ENCODE data around the gene NUDT16L1. TPM values are rescaled to one million over a fixed set of nuclear protein-coding genes. Genes with fewer than 3 reads are reported as not detected.

NUDT16L1 gene
- total and polyA plus RNA-seq, 2 of the 13 experiments (the other 11 are each of a cell fraction or from before 2014, with no cell fraction given), result 28.0 to 40.5 TPM

DNA sequence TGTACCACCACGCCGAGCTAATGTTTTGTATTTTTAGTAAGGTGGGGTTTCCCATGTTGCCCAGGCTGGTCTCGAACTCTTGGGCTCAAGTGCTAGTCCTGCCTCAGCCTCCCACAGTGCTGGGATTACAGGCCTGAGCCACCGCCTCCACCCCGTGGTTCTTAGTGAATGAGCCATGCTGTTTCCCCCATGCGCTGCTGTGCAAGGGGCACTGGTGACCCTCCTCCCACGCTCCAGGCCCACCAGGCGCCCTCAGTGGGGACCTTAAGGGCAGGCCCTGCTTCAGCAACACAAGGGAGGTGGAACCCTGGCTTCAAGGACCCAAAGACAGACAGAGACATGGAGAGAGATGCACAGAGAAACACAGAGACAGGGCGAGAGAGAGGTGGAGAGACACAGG lies 15.4 kb upstream of the NUDT16L1 start (continued):
- TF ChIP-seq SNAI1 (CRISPR knock-in tag; IDR thresholded peaks at IDR 0.05; ENCODE audit: borderline replicate concordance) (no peak), RFXANK (CRISPR knock-in tag; IDR thresholded peaks at IDR 0.05) (no peak)

DNA sequence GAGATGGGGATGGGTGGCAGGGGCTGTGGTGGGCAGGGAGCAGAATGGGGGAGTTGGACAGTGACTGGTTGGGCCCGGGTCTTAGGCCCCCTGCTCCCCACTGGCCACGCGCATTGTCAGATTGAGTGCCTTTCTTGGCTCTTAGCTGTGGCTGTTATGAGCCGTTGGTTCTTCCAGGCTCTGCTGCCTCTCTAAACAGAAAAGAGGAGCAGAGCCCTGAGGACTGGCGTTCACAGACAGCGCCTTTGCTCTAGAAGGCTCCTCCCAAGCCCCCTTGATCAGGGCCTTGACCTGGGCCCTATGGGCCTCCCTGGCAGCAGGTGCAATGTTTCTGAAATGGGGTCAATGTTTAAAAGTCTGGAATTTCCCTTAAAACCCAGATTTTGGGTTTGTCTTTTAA lies 14.8 kb upstream of the NUDT16L1 start:
- ATAC-seq (no peak), FAIRE-seq (no peak), DNase-seq (ENCODE audit: low spot score) (no peak)
- TF ChIP-seq NCOA1 (CRISPR knock-in tag; IDR thresholded peaks at IDR 0.05) (no peak), ZMYM3 (CRISPR knock-in tag; IDR thresholded peaks at IDR 0.05) (no peak)
- H3K4me1 ChIP-seq (ENCODE audit: insufficient read depth, low read length), result peaks cover 40% of the 10 kb centered on the region
- no peak overlapping the region for H3K9ac ChIP-seq (ENCODE audit: insufficient read depth, low read depth, low read length)
- POLR2A ChIA-PET, result no interaction called here
- H4K20me1 ChIP-seq (ENCODE audit: insufficient read depth, low read length), result no peaks in the 10 kb centered on the region
- no peak overlapping the region for H3K4me3 ChIP-seq (replicated peaks in 1 of 3; ENCODE audit: insufficient read depth in 1 of 3, low read depth in 2 of 3, low read length in 3 of 3)
- H3K79me2 ChIP-seq (ENCODE audit: insufficient read depth, low read length), result peaks cover 3% of the 10 kb centered on the region
- 91% methylated on average over 6 of the region's 6 CpGs for WGBS (ENCODE audit: low lambda C conversion rate)
- intact Hi-C loops (cut with micrococcal nuclease; ENCODE audit: unreplicated experiment) (no loop called here), in situ Hi-C loops (cut with HindIII; ENCODE audit: extremely low pct_ligation_motif_present, low pct_unique_long_range_greater_than_20kb) (no loop called here)
- H2AFZ ChIP-seq (ENCODE audit: low read length), result no peak overlapping the region
- no peaks in the 10 kb centered on the region for H3K9me3 ChIP-seq (ENCODE audit: low read length)
- peak overlapping the region; percentile 18 for H3K27ac ChIP-seq (ENCODE audit: extremely low read length, insufficient read depth, low read length)
- H3K36me3 ChIP-seq (replicated peaks in 1 of 2; ENCODE audit: control insufficient read depth in 1 of 2, insufficient read depth in 2 of 2, low read length in 2 of 2), result peaks cover 18 to 53% of the 10 kb centered on the region in 2 experiments; a peak in 4 of 5 replicates
- no peak overlapping the region for H3K4me2 ChIP-seq (ENCODE audit: low read depth, low read length)
- no peaks in the 10 kb centered on the region for H3K27me3 ChIP-seq (ENCODE audit: control insufficient read depth in 1 of 2, insufficient read depth in 2 of 2, low read length in 2 of 2)
- no TSS peak for BruUV-seq (replicated peaks)
- CTCF ChIA-PET (ENCODE audit: low intra/inter-chr PET ratio, low total read pairs), result no interaction called here

DNA sequence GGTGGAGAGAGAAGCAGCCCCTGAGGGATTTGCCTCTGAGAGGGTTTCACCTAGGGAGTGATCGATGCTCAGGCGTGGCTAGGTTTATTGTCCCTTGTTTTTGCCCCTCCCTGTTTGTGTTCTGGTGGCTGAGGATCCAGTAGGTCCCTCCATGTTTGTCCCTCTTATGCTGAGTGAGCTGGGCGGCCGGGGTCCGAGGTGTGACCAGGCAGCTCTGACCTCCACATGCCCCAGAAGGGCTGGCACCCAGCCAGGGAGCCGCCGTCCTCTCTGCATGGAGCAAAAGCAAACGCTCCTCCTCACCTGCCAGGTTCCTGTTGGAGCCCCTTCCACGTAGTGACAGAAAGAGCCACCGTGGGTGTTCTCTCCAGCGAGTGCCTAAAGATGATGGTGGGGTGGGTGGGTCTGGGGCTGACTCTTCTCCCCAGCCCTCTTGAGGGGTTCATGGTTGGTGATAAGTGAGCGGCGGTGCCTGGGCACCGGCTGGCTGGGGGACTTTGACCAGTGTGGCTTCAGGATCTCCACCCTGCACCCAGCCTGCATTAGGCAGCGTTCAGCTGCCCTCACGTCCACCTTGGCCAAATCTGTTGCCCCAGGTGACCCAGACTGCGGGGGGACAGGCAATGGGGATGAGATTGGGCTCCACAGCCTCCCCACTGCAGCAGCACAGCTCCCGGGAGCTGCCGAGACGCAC lies 14.1 kb upstream of the NUDT16L1 start:
- Histone ChIP-seq H3K4me3 (replicated peaks in 1 of 3; ENCODE audit: insufficient read depth in 1 of 3, low read depth in 2 of 3, low read length in 3 of 3) (no peak overlapping the region), H3K4me2 (ENCODE audit: low read depth, low read length) (no peak overlapping the region), H3K27ac (ENCODE audit: extremely low read length, insufficient read depth, low read length) (peak overlapping the region; percentile 18), H3K36me3 (replicated peaks in 1 of 2; ENCODE audit: control insufficient read depth in 1 of 2, insufficient read depth in 2 of 2, low read length in 2 of 2) (peaks cover 22 to 58% of the 10 kb centered on the region in 2 experiments; a peak in 4 of 5 replicates), H3K79me2 (ENCODE audit: insufficient read depth, low read length) (peaks cover 3% of the 10 kb centered on the region), H2AFZ (ENCODE audit: low read length) (no peak overlapping the region), H3K9ac (ENCODE audit: insufficient read depth, low read depth, low read length) (no peak overlapping the region), H3K4me1 (ENCODE audit: insufficient read depth, low read length) (peaks cover 40% of the 10 kb centered on the region), H3K9me3 (ENCODE audit: low read length) (no peaks in the 10 kb centered on the region), H4K20me1 (ENCODE audit: insufficient read depth, low read length) (no peaks in the 10 kb centered on the region), H3K27me3 (ENCODE audit: control insufficient read depth in 1 of 2, insufficient read depth in 2 of 2, low read length in 2 of 2) (no peaks in the 10 kb centered on the region)
- ATAC-seq (no peak), DNase-seq (ENCODE audit: low spot score) (peak; percentile 18), FAIRE-seq (no peak)
- BruUV-seq (replicated peaks), result no TSS peak
- in situ Hi-C loops (cut with HindIII; ENCODE audit: extremely low pct_ligation_motif_present, low pct_unique_long_range_greater_than_20kb) (no loop called here), intact Hi-C loops (cut with micrococcal nuclease; ENCODE audit: unreplicated experiment) (no loop called here)
- 77% methylated on average over 5 of the region's 20 CpGs for whole genome bisulfite sequencing (ENCODE audit: low lambda C conversion rate)
- CTCF ChIA-PET (ENCODE audit: low intra/inter-chr PET ratio, low total read pairs), result no interaction called here
- POLR2A ChIA-PET, result no interaction called here
- TF ChIP-seq, protein P1, sequence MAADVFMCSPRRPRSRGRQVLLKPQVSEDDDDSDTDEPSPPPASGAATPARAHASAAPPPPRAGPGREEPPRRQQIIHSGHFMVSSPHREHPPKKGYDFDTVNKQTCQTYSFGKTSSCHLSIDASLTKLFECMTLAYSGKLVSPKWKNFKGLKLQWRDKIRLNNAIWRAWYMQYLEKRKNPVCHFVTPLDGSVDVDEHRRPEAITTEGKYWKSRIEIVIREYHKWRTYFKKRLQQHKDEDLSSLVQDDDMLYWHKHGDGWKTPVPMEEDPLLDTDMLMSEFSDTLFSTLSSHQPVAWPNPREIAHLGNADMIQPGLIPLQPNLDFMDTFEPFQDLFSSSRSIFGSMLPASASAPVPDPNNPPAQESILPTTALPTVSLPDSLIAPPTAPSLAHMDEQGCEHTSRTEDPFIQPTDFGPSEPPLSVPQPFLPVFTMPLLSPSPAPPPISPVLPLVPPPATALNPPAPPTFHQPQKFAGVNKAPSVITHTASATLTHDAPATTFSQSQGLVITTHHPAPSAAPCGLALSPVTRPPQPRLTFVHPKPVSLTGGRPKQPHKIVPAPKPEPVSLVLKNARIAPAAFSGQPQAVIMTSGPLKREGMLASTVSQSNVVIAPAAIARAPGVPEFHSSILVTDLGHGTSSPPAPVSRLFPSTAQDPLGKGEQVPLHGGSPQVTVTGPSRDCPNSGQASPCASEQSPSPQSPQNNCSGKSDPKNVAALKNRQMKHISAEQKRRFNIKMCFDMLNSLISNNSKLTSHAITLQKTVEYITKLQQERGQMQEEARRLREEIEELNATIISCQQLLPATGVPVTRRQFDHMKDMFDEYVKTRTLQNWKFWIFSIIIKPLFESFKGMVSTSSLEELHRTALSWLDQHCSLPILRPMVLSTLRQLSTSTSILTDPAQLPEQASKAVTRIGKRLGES (CRISPR knock-in tag; IDR thresholded peaks at IDR 0.05; ENCODE audit: borderline replicate concordance), result no peak
- no peak for TF ChIP-seq MED13 (CRISPR knock-in tag; IDR thresholded peaks at IDR 0.05)
- TF ChIP-seq ZNF354B (CRISPR knock-in tag; IDR thresholded peaks at IDR 0.05), result no peak
- TF ChIP-seq RFX5 (IDR thresholded peaks at IDR 0.05; ENCODE audit: low read depth, low read length), result no peak
- no peak for TF ChIP-seq BRCA1 (CRISPR knock-in tag; IDR thresholded peaks at IDR 0.05)
- TF ChIP-seq ZNF263 (CRISPR knock-in tag; IDR thresholded peaks at IDR 0.05), result 0 out of 2 replicates have a peak, but pooled peaks have one; percentile 18
- TF ChIP-seq AGO2 (optimal IDR thresholded peaks at IDR 0.05; ENCODE audit: low read depth, low read length), result peak; percentile 36
- no peak for TF ChIP-seq MBD4 (IDR thresholded peaks at IDR 0.05; ENCODE audit: borderline replicate concordance, low read length)
- TF ChIP-seq, protein P2, sequence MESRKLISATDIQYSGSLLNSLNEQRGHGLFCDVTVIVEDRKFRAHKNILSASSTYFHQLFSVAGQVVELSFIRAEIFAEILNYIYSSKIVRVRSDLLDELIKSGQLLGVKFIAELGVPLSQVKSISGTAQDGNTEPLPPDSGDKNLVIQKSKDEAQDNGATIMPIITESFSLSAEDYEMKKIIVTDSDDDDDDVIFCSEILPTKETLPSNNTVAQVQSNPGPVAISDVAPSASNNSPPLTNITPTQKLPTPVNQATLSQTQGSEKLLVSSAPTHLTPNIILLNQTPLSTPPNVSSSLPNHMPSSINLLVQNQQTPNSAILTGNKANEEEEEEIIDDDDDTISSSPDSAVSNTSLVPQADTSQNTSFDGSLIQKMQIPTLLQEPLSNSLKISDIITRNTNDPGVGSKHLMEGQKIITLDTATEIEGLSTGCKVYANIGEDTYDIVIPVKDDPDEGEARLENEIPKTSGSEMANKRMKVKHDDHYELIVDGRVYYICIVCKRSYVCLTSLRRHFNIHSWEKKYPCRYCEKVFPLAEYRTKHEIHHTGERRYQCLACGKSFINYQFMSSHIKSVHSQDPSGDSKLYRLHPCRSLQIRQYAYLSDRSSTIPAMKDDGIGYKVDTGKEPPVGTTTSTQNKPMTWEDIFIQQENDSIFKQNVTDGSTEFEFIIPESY (CRISPR knock-in tag; IDR thresholded peaks at IDR 0.05), result peak; percentile 71

Data from HepG2 (cell line).